Kidney tubule cell (primary cell): Measurements from ENCODE around the gene RUFY1.
A peak's percentile ranks its signal among the peaks of the same experiment; 100 is the strongest.
"Not testable (repeated sequence)": the region's sequence is repeated elsewhere in the genome, so short reads cannot be mapped to it uniquely, and the experiment has no call there.

Source experiments
- DNase-seq: peaks from one replicate; pipeline ENCODE4 v3.0.0-alpha.2; 2018; ENCODE audit warnings: low spot score

Gene RUFY1

DNA sequence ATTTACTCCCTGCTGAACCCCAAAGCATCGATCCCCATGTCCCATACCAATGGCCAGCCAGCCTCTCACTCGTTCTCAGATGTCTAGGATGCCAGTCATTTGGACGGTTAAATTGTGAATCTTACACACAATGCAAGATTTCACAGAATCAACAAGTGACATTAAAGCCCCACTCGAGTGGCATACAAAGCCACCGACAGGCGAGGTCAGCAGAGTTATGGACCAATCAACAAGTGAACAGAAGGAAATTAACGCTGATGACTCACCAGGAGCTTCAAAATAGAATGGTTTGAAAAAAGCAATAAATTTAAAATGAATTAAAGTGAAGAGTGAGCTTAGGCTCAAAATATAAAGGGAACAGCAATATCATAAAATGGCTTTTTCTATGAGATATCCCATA lies 8.2 kb upstream of the RUFY1 start:
- DNase-seq, result no peak

DNA sequence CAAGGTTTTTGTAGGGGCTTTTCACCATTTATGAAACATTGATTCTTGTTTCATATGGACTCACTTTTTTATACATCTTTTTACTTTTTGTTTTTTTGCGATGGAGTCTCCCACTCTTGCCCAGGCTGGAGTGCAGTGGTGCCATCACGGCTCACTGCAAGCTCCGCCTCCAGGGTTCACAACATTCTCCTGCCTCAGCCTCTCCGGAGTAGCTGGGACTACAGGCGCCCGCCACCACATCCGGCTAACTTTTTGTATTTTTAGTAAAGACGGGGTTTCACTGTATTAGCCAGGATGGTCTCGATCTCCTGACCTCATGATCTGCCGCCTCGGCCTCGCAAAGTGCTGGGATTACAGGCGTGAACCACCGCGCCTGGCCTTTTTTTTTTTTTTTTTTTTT lies 7.1 kb upstream of the RUFY1 start:
- not testable (repeated sequence) for DNase-seq

GRCh38 chr5:179553006-179553405 lies 2.7 kb downstream of the RUFY1 start:
- DNase-seq, result no peak

DNA sequence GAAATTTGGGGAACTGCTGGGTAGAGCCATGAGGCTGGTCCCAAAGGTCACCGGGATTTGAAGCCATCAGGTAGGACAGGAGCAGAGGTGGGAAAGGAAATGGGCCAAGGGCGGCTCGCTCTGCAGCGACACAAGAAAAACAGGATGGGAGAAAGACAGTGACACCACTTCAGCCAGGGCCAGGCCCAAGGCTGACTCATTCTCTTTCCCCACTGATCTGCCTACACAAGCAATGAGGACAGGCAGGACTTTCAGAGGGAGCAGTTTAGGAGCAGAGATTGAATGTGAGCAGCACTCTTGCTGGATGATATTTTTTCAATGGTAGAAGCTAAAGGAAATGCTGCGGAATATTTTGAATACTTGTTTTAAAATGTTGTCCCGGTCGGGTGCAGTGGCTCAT lies 3.5 kb downstream of the RUFY1 start:
- DNase-seq, result peak; percentile 76

DNA sequence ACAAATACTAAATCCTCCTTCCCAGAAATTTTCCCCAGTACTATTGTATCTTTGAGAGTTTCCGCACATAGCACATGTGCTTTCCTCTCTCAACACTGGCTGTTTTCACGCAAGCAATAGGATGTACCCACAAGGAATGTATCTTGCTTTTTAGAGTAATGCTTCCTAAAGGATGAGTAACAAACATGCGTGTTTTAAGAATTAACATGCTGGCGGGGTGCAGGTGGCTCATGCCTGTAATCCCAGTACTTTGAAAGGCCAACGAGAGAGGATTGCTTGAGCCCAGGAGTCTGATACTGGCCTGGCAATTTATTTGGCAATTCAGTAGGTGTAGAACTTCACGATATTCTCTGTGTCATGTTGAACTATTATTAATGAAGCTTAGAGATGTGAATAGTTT lies 4.6 kb downstream of the RUFY1 start:
- DNase-seq, result no peak

GRCh38 chr5:179558261-179558799 lies 8.0 kb downstream of the RUFY1 start:
- not testable (repeated sequence) for DNase-seq

DNA sequence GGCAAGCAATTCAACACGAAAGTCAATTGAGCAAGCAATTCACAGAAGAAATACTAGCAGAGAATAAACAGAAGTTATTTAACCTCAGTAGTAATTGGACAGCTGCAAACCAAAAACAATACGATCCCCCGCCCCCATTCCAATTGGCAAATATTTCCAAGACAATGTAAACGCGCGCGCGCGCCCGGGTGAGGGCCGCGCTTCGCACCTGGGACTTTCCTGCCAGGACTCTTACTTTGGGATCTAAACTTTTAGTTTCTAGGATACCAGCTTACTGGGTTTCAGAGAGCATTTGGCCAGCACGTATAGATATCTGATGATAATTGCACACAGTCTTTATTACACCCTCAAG lies 8.6 kb downstream of the RUFY1 start:
- peak; percentile 45 for DNase-seq

GRCh38 chr5:179559284-179560252 lies 9.2 kb downstream of the RUFY1 start:
- peak; percentile 99 for DNase-seq

DNA sequence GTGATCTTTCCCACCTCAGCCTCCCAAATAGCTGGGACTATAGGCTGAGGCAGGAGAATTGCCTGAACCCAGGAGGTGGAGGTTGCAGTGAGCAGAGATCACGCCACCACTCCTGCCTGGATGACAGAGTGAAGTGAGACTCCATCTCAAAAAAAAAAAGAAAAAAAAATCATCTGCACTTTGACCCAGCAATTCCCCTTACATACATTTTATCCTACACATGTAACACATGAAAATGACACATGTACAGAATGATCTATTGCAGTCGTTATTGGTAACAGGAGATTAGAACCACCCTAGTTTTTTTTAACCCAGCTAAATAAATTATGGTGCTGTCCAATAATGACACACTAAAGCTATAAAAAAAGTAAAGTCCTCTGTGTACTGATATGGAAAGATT lies 14.2 kb downstream of the RUFY1 start:
- no peak for DNase-seq

DNA sequence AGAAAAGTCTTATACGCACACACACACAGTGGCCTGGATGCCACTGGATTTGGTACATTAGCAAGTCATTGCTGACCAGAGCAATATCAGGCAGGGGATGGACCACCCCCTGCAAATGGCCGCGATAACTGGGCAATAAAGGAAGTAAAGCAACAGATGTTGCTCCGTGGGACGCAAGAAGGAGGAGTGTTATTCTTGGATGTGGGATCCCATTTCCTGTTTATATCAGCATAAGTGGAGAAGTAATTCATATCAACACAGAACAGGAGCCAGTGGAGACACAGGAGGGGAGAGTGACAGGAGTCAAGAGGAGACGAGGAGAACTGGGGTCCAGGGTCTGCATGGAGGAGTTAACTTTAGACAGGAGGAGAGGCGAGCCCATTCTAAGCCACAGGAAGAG lies 18.4 kb downstream of the RUFY1 start:
- no peak for DNase-seq

- DNase-seq, result no peak
These were observed 22.0 kb downstream of the RUFY1 start for GRCh38 chr5:179572386-179572785.

DNA sequence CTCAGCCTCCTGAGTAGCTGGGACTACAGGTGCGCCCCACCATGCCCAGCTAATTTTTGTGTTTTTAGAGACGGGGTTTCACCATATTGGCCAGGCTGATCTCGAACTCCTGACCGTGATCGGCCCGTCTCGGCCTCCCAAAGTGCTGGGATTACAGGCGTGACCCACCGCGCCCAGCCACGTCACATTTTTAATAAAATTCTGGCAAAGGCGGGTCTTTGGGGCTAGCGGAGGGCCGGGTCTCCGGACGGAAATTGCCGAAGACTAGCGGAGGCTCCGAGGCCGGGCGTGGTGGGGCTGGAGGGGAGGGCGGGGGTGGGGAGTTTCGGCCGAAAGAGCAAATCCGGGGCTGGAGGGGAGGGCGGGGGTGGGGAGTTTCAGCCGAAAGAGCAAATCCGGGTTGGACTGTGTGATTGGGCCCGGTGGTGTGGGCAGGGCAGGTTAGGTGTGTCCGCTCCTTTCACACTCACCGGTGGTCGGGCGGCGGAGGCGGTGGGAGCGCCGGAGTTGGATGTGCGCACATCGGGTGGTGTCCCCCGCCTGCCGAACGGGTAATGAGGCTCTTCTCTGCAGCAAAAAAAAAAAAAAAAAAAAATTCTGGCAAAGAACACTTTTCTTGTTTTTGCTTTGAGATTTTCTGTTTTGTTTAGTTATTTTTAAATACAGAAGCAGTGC lies 27.1 kb downstream of the RUFY1 start:
- no peak for DNase-seq

GRCh38 chr5:179585941-179586401 lies 35.6 kb downstream of the RUFY1 start:
- no peak for DNase-seq

GRCh38 chr5:179588166-179588565 lies 37.8 kb downstream of the RUFY1 start:
- DNase-seq, result no peak

DNA sequence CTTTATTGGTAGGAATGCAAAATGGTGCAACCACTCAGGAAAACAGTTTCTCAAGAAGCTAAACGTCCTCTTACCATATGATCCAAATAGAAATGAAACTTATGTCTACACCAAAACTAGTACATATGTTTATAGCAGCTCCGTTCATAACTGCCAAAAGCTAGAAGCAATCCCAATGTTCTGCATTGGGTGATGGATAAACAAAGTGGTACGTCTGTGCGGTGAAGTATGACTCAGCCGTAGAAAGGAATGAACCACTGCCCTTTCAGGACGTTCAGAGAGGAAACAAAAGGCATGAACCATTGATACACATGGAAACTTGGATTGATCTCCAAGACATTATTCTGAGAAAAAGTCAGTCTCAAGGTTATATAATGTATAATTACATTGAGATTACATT lies 45.6 kb downstream of the RUFY1 start:
- no peak for DNase-seq

GRCh38 chr5:179596421-179596820 lies 46.1 kb downstream of the RUFY1 start:
- DNase-seq, result no peak

DNA sequence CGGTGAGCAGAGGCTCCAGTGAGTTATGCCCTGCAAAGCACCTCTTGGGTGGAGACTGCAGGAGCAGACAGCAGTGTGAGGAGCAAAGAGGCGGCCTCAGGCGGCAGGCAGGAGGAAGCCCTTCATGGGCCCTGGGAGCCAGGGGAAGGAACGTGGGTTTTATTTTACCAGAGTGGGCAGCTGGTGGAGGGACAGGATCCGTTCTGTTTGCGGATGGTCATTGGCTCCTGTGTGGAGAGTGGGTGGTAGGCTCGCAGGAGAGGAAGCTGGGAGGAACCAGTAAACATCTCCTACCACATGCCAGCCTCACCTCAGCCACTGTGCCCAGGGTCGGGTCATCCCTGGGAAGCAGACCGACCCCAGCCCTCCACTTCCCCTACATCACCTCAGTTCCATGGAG lies 48.7 kb downstream of the RUFY1 start:
- no peak for DNase-seq

DNA sequence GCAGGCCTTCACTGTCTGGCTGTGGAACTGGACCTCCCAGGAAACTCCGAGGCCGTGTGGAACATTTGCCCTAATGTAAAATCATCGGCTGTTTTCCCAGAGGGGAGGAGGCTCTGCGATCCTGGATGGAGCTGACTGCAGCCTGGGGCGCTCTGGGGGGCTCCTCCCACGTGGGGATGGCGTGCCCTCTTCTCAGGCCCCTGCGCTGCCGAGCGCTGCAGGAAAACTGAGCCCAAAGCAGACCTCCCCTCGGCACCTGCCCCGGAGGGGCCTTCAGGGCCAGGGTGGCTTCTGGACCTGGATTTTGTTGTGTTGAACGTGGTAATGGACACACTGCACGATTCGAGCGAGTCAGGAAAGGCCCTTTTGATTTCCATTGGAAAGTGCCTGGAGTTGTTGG lies 49.2 kb downstream of the RUFY1 start:
- DNase-seq, result no peak

GRCh38 chr5:179599973-179600372 lies 49.6 kb downstream of the RUFY1 start:
- DNase-seq, result no peak

DNA sequence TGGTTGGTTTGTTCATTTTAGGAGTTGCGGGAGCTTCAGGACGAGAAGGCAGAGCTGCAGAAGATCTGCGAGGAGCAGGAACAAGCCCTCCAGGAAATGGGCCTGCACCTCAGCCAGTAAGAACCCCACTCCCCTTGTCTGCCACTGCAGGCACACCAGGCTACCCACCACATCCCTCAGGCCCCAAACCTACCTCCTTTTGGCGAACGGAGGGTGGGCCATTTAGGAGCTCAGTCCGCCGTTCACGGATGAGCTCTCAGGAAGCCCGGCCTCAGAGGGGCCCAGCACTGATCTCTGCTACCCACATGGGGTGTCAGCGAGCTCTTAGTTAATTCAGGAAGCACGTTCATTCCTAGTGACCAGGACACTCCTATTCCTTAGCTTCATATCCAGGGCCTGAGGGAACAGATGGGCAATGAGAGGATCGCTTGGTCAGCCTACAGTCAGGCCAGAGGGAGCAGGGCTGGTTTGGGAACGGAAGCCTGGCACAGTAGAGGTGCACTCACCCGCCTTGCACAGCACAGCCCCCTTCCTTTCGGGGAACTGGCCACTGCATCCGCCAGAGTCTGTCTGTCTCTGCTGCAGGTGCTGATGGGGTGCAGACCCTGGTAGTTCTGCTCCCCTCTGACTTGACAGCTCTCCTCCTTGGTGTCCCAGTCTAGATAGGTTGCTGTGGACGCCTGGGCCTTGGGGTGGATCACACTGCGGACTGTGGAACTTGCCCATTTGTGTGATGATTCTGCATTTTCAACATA lies 51.7 kb downstream of the RUFY1 start:
- no peak for DNase-seq

DNA sequence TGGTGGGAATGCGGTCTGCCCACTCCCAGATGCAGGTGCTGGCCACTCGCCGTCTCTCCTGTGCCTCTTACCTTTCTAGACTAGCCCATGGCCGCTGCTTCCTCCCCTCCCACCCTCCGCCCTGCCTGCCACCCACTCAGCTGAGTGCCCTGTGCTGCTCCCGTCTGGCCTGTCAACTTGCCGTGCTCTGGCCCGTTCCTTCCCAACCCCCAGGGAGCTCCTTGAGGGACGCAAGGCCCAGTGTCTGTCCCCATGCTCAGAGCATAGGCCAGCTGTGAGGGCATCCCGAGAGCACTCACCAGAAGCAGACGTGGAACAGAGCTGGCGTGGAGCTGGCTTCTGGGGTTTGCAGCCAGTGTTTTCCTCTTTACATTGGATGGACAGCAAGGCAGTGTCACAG lies 53.0 kb downstream of the RUFY1 start:
- DNase-seq, result no peak
